Measurements from ENCODE around the gene TIMELESS. TPM values are rescaled to one million over a fixed set of nuclear protein-coding genes. Genes with fewer than 3 reads are reported as not detected.

The TIMELESS gene
- total RNA-seq, 1 donor from 2014 or later, result 16.2 TPM

DNA sequence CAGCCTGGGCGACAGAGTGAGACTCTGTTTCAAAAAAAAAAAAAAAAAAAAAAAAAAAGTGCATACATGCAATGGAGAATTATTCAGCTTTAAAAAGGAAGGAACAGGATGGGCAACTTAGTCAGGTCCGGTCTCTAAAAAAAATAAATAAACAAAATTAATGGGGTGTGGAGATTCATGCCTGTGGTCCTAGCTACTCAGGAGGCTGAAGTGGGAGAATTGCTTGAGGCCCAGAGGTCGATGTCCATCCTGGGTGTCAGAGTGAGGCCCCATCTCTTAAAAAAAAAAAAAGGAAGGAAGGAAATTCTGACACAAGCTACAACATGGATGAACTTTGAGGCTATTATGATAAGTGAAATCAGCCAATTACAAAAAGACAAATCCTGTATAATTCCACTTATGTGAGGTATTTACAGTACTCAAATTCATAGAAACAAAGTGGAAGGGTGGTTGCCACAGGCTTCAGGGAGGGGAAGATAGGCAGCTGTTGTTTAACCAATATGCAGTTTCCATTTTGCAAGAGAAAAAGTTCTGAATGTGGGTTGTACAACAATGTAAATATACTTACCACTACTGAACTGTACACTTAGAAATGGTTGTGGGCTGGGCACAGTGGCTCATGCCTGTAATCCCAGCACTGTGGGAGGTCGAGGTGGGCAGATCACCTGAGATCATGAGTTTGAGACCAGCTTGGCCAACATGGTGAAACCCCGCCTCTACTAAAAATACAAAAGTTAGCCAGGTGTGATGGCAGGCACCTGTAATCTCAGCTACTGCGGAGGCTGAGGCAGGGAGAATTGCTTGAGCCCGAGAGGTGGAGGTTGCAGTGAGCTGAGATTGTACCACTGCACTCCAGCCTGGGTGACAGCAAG is 74.3 kb downstream of the TIMELESS start:
- TF ChIP-seq, protein P1, sequence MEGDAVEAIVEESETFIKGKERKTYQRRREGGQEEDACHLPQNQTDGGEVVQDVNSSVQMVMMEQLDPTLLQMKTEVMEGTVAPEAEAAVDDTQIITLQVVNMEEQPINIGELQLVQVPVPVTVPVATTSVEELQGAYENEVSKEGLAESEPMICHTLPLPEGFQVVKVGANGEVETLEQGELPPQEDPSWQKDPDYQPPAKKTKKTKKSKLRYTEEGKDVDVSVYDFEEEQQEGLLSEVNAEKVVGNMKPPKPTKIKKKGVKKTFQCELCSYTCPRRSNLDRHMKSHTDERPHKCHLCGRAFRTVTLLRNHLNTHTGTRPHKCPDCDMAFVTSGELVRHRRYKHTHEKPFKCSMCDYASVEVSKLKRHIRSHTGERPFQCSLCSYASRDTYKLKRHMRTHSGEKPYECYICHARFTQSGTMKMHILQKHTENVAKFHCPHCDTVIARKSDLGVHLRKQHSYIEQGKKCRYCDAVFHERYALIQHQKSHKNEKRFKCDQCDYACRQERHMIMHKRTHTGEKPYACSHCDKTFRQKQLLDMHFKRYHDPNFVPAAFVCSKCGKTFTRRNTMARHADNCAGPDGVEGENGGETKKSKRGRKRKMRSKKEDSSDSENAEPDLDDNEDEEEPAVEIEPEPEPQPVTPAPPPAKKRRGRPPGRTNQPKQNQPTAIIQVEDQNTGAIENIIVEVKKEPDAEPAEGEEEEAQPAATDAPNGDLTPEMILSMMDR (IDR thresholded peaks at IDR 0.05), result no peak
- no peak for DNase-seq (ENCODE audit: extremely low spot score, unreplicated experiment)
- H3K36me3 Mint-ChIP-seq (ENCODE audit: unreplicated experiment), result no peaks in the 10 kb centered on the region
- peaks cover 22% of the 10 kb centered on the region for H3K27me3 Mint-ChIP-seq (ENCODE audit: unreplicated experiment)
- H3K4me3 Mint-ChIP-seq (ENCODE audit: unreplicated experiment), result no peak overlapping the region
- H3K27ac Mint-ChIP-seq (ENCODE audit: unreplicated experiment), result no peak overlapping the region
- H3K9me3 Mint-ChIP-seq (ENCODE audit: unreplicated experiment), result no peaks in the 10 kb centered on the region
- H3K4me1 Mint-ChIP-seq (ENCODE audit: unreplicated experiment), result no peaks in the 10 kb centered on the region

DNA sequence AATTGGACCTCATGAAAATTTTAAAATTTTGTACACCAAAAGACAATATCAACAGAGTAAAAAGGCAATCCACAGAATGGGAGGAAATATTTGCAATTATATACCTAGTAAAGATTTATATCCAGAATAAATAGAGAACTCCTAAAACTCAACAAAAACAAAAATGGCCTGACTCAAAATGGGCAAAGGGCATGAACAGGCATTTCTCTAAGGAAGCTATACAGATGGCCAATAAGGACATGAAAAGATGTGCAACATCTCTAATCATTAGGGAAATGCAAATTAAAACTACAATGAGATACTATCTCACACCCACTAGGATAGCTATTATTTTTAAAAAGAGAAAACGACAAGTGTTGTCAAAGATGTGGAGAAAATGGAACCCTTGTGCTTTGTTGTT is 75.7 kb downstream of the TIMELESS start:
- Mint-ChIP-seq H3K27ac (ENCODE audit: unreplicated experiment) (no peak overlapping the region), H3K27me3 (ENCODE audit: unreplicated experiment) (peaks cover 22% of the 10 kb centered on the region), H3K4me3 (ENCODE audit: unreplicated experiment) (no peak overlapping the region), H3K4me1 (ENCODE audit: unreplicated experiment) (no peaks in the 10 kb centered on the region), H3K9me3 (ENCODE audit: unreplicated experiment) (no peaks in the 10 kb centered on the region), H3K36me3 (ENCODE audit: unreplicated experiment) (no peaks in the 10 kb centered on the region)
- TF ChIP-seq, protein P1 (IDR thresholded peaks at IDR 0.05), result no peak
- DNase-seq (ENCODE audit: extremely low spot score, unreplicated experiment), result no peak

DNA sequence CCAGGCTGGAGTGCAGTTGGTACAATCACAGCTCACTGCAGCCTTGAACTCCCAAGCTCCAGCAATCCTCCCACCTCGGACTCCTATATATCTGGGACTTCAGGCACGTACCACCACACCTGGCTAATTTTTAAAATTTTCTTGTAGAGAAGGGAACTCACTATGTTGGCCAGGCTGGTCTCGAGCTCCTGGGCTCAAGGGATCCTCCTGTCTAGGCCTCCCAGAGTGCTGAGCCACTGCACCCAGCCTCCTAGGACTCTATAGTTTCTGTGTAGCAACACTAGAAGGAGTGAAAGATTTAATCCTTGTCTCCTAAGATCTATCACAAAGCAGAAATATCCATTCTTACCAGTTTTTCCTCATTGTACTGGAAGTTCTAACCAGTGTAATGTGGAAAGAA is 82.3 kb downstream of the TIMELESS start:
- peaks cover 9% of the 10 kb centered on the region for H3K27me3 Mint-ChIP-seq (ENCODE audit: unreplicated experiment)
- H3K36me3 Mint-ChIP-seq (ENCODE audit: unreplicated experiment), result no peaks in the 10 kb centered on the region
- H3K9me3 Mint-ChIP-seq (ENCODE audit: unreplicated experiment), result no peaks in the 10 kb centered on the region
- H3K27ac Mint-ChIP-seq (ENCODE audit: unreplicated experiment), result no peak overlapping the region
- DNase-seq (ENCODE audit: extremely low spot score, unreplicated experiment), result no peak
- H3K4me1 Mint-ChIP-seq (ENCODE audit: unreplicated experiment), result no peaks in the 10 kb centered on the region
- TF ChIP-seq, protein P1 (IDR thresholded peaks at IDR 0.05), result no peak
- H3K4me3 Mint-ChIP-seq (ENCODE audit: unreplicated experiment), result no peak overlapping the region

Other genes with a start within 250 kb of the TIMELESS start
- 71.2 and 77.8 TPM in 2 replicates for gene RNF41, start 227.5 kb downstream of the TIMELESS start, total RNA-seq
- 42.1 and 45.3 TPM in 2 replicates for gene NABP2, start 225.1 kb downstream of the TIMELESS start, total RNA-seq
- gene SLC39A5, start 219.4 kb downstream of the TIMELESS start, total RNA-seq, result 0.81 TPM in 1 of 2 replicates, not detected in the other
- 67.7 and 75.4 TPM in 2 replicates for gene ANKRD52, start 191.0 kb downstream of the TIMELESS start, total RNA-seq
- gene COQ10A, start 182.5 kb downstream of the TIMELESS start, total RNA-seq, result 12.8 and 14.4 TPM in 2 replicates
- 199 and 206 TPM in 2 replicates for gene CS, start 149.1 kb downstream of the TIMELESS start, total RNA-seq
- gene CNPY2, start 133.4 kb downstream of the TIMELESS start, total RNA-seq, result 154 and 177 TPM in 2 replicates
- gene PAN2, start 115.4 kb downstream of the TIMELESS start, total RNA-seq, result 52.7 and 56.6 TPM in 2 replicates
- not detected in 2 replicates for gene IL23A, start 110.5 kb downstream of the TIMELESS start, total RNA-seq
- gene STAT2, start 89.3 kb downstream of the TIMELESS start, total RNA-seq, result 327 and 334 TPM in 2 replicates
- gene APOF, start 86.6 kb downstream of the TIMELESS start, total RNA-seq, result not detected in 2 replicates
- gene MIP, start 5.2 kb upstream of the TIMELESS start, total RNA-seq, result not detected in 2 replicates
- gene SPRYD4, start 19.2 kb upstream of the TIMELESS start, total RNA-seq, result 2.7 and 3.1 TPM in 2 replicates
- 0.31 TPM in 1 of 2 replicates, not detected in the other for gene GLS2, start 38.7 kb upstream of the TIMELESS start, total RNA-seq
- 65.6 and 80.0 TPM in 2 replicates for gene RBMS2, start 72.4 kb upstream of the TIMELESS start, total RNA-seq
- gene BAZ2A, start 180.9 kb upstream of the TIMELESS start, total RNA-seq, result 83.1 and 91.6 TPM in 2 replicates
- 423 TPM in 2 replicates for gene ATP5F1B, start 196.6 kb upstream of the TIMELESS start, total RNA-seq
- gene PTGES3, start 238.9 kb upstream of the TIMELESS start, total RNA-seq, result 136 and 140 TPM in 2 replicates

Measured in osteocyte (in vitro differentiated cells).